GM18909 (cell line): ENCODE data around the gene RASAL1.
"Not testable (repeated sequence)": the region's sequence is repeated elsewhere in the genome, so short reads cannot be mapped to it uniquely, and the experiment has no call there.

ENCODE experiments used
- ATAC-seq: cut with Tn5 transposase; IDR thresholded peaks from one replicate; pipeline ENCODE4 v1.9.1; 2021; ENCODE audit warnings: mild to moderate bottlenecking; ENCODE audit not compliant: unreplicated experiment, poor library complexity

RASAL1 gene

GRCh38 chr12:113142173-113142885 is 6.8 kb upstream of the RASAL1 start:
- ATAC-seq, result no peak

- ATAC-seq, result not testable (repeated sequence)
These were observed 6.2 kb upstream of the RASAL1 start for GRCh38 chr12:113141716-113142115.

DNA sequence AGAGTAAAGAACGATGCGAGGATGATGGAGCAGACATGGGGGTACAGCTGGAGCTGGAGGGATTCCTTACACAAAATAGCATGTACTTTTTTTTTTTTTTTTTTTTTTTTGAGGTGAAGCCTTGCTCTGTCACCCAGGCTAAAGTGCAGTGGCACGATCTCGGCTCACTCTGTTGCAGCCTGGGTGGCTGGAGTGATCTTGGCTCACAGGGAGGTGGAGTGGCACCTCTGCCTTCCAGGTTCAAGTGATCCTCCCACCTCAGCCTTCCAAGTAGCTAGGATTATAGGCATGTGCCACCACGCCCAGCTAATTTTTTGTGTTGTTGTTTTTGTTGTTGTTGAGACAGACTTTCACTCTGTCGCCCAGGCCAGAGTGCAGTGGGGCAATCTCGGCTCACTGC is 5.1 kb upstream of the RASAL1 start:
- no peak for ATAC-seq

DNA sequence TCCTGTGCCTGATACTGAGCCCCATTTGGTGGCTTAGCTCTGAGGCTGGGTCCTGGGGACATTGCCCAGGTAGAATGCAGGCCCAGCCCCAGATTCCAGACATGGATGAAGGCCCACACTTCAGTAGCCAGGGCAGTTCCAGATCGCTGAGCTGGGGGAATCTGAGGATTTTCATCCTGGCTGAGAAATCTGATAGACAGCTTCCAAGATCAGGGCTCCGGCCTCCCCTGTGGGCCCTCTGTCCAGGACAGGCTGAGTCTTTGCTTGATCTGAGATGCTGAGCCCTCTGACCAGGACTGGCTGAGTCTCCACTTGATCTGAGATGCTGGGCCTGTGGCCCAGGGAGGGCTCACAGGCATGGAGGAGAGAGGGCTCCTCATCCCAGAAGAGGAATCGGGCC is 3.3 kb upstream of the RASAL1 start:
- ATAC-seq, result no peak

DNA sequence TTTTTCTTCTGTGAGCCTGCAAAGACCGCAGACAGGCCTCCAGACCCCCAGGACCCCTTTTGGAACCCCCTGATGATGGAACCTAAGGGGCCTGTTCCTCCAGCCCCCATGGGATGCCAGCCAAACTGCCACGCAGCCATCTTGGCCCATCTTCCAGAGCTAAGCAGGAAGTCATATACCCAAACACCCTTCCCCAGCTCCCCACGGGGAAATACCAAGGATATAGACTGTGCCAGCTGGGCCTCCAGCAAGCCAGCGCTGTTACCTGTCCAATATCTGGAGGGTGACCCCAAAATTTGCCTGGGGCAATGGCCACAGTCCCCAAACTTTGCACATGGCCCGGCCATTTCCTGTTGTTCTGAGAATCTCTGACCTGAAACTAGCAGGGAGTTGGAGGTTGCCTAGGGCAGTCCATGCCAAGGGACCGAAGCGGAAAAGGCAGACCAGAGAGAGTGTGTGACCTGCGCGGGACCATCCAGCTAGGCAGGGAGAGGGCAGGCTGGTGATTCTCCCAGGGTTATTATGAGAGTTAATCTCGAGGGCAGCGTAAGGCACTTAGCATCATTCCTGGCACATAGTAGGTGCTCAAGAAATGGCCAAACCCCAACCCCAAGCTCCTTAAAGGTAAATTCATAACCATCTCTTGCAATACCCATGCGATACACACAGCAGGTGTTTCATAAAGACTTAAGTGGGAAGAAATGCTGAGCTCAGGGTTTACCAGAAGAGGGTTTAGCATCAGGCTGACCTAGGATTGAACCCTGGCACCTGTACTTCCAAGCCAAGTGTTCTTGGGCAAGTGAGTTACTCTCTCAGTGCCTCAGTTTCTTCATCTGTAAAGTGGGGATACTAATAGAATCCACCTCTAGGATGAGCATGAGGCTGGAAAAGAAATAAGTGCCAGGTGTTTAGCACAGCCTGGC is 2.6 kb upstream of the RASAL1 start:
- ATAC-seq, result no peak

DNA sequence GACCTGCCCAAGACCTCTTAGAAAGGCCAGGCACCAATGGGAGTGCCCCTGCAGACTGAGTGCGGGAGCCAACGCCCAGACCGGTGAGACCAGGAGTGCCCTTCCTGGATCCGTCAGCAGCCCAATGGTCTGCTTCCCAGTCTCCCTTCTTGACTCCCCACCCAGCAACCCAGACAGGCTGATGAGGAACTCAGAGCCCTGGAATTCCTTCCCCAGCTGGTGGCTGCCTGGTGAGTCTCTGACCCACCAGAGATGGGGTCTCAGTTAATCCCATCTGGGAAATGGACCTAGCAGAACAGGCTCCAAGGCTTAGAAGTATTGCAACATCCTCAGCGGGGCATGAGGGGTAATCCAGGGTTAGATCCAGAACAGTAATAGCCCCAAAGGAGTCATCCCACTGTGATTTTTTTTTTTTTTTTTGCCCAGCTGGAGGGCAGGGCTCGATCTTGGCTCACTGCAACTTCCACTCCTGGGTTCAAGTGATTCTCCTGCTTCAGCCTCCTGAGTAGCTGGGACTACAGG is 1.5 kb upstream of the RASAL1 start:
- ATAC-seq, result no peak

GRCh38 chr12:113136128-113136989 is 798 bp upstream of the RASAL1 start:
- no peak for ATAC-seq

GRCh38 chr12:113134521-113134951 is 1.0 kb downstream of the RASAL1 start:
- no peak for ATAC-seq

- ATAC-seq, result no peak
These were observed 1.5 kb downstream of the RASAL1 start for GRCh38 chr12:113134071-113134470.

- ATAC-seq, result no peak
These were observed 1.9 kb downstream of the RASAL1 start for GRCh38 chr12:113133666-113134065.

DNA sequence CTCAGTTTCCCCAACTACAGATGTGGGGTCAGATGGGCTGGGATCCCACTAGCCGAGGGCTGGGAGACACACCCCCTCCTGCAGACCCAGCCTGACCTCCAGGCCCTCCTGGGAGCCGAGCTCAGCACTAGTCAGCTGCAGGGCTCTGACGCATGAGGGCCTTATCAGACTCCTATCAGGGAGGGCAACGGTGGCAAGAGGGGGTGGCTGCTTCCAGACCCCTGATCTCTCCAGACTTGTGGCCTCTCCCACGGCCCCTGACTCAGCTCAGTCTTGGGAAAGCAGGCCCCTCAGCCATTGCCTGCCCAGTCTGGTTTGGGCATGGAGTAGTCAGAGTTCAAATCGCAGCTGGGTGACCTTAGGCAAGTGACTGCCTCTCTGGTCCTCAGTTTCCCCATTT is 2.5 kb downstream of the RASAL1 start:
- ATAC-seq, result no peak

GRCh38 chr12:113131556-113131955 is 4.0 kb downstream of the RASAL1 start:
- ATAC-seq, result no peak

DNA sequence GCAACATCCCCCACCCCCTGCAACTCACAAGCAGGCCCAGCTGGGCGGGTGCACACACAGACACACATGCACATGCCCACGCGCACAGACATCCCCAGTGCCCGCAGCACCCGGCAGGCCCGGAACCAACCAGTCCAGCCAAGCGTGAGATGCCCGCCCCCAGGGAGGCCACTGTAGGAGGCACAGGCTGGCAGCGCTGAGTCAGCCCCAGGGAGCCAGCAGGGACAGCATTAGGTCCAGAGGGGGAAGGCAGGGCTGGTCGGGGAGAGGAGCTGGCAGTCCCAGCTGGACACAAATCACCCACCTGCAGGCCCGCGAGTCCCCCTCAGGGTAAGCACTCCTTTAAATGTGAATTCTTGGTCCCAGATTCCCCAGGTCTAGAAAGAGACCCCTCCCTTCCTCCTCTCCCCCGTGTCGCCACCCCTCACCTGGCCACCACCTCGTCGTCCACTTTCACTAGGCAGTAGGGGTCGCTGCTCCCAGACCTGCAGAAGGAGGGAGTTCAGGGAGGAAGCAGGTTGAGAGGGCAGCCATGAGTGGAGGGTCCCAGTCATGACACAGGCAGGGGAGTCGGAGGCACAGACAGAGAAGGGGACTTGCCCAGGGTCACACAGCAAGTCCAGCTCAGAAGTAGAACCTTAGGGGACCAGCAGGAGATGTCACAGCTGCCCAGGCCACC is 5.0 kb downstream of the RASAL1 start:
- no peak for ATAC-seq

GRCh38 chr12:113129664-113130456 is 5.7 kb downstream of the RASAL1 start:
- ATAC-seq, result no peak

DNA sequence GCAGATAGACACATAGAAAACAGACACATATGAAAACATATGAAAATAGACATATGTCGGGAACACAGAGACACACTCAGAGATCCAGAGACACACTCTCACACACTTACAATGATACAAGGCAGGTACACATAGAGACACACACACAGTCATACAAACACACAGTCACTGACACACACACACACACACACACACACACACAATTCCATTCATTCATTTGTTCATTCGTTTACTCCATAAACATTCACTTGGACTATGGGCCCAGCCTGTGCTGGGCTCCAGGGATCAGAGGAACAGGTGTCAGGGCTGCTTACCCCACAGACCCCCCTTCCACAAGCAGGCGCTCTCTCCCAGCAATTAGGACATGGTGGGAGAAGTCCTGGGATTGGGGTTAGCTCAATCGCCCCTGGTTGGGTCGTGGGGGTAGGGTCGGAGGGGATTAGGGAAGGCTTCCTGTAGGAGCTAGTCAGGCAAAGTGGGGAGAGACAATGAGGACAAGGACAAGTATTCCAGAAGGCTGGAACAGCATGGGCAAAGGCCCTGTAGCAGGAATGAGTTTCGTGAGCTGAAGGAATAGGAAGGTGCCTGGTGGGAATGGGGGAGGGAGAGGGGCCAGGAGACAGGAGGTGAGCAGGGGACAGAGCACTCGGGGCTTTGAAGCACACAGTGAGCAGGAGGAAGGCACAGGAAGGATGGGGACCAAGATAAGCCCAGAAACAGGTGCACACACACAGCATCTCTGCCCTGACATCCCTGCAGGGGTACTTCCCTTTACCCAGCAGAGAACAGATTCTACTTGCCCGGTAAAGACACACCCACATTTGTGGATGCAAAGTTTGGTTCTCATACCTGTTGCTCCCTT is 6.5 kb downstream of the RASAL1 start:
- ATAC-seq, result no peak

DNA sequence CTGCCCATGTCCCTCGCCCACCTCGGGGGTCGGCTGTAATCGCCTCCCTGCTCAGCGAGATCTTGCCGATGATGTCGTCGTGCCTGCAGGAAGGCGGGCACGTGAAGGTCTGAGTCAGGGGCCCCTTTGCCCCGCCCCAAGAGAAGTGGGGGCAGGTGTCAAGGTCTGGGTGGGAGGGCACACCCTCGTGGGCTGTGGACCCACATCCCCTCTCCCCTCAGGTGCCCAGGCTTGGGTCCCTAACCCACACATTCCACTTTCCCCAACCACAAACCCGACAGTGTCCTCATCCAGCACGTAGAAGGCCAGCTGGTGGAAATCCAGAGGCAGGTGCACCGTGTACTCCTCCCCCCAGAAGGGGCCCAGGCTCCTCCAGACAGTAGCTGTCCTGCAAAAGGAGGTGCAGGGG is 7.8 kb downstream of the RASAL1 start:
- no peak for ATAC-seq

- no peak for ATAC-seq
These were observed 14.7 kb downstream of the RASAL1 start for GRCh38 chr12:113120670-113121370.
